ENCODE results near the gene SNX7. TPM values are rescaled to one million over a fixed set of nuclear protein-coding genes. Genes with fewer than 3 reads are reported as not detected.

SNX7 gene, protein sequence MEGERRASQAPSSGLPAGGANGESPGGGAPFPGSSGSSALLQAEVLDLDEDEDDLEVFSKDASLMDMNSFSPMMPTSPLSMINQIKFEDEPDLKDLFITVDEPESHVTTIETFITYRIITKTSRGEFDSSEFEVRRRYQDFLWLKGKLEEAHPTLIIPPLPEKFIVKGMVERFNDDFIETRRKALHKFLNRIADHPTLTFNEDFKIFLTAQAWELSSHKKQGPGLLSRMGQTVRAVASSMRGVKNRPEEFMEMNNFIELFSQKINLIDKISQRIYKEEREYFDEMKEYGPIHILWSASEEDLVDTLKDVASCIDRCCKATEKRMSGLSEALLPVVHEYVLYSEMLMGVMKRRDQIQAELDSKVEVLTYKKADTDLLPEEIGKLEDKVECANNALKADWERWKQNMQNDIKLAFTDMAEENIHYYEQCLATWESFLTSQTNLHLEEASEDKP
- total RNA-seq, result 50.8 and 72.2 TPM in 2 replicates

GRCh38 chr1:98661544-98662355 is at the start of gene SNX7:
TSS of gene SNX7 (plus strand) at chr1:98661721. CDS start at chr1:98661732, 11 bp downstream.
- DNase-seq (ENCODE audit: low read depth), result peak; percentile 52

DNA sequence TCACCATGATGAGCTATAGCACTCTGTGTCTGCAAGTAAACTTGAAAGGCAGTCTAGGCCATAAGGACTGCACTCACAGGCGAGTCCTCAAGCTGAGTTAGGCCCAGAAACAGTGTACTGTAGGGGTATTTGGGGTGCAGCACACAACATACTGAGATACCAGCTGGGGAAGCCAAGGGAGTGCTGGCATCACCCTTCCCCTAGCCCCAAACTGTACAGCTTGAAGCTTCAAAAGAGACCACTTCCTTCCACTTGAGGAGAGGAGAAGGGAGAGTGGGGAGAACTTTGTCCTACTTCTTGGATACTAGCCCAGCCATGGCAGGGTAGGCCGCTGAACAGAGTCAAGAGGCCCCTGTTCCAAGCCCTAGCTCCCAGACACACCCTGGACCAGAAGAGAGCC is 24.2 kb upstream of the SNX7 start:
- no peak for DNase-seq (ENCODE audit: low read depth)

DNA sequence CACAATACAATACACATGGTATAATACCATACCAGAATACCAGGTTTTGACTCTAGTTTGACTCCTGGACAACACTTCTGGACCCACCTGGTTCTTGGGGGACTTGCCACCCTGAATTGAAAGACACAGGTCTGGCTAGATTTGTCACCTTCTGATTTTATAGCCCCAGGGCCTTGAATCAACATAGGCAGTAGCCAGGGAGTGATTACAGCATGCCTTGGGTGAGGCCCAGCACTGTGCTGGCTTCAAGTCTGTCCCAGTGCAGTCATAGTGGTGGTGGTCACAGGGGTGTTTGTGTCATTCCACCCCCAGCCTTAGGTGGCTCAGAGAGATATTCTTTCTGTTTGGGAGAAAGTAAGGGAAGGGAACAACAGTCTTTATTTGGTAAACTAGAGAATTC is 23.3 kb upstream of the SNX7 start:
- DNase-seq (ENCODE audit: low read depth), result no peak

- DNase-seq (ENCODE audit: low read depth), result no peak
Observed at GRCh38 chr1:98644510-98644909, 17.0 kb upstream of the SNX7 start.

DNA sequence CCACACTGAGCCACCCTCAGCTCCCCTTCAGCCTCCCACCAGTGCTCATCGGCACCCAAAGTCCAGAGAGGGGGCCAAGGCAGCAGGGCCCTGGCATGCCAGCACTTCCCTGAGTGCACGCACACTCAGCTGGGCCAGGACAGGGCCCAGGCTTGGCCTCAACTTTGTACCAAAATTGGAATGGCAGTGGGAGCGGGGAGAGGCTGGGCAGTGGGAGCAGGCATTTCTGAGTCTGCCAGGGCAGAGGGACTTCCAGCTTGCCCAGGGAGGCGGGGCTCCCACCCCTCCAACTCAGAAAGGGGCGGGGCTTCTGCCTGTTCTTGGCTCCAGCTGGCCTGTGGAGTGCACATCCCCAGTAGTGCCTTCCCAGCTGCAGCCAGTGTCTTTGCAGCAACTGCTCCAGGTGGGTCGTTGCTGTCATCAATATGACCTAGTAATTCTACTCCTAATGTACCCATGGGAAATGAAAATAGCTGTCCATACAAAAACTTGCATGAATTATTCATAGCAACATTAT is 10.3 kb upstream of the SNX7 start:
- DNase-seq (ENCODE audit: low read depth), result no peak

GRCh38 chr1:98653123-98653522 is 8.4 kb upstream of the SNX7 start:
- no peak for DNase-seq (ENCODE audit: low read depth)

GRCh38 chr1:98659879-98660278 is 1.6 kb upstream of the SNX7 start:
- DNase-seq (ENCODE audit: low read depth), result no peak

- DNase-seq (ENCODE audit: low read depth), result peak; percentile 11
Observed at GRCh38 chr1:98660940-98661543, 479 bp upstream of the SNX7 start.

DNA sequence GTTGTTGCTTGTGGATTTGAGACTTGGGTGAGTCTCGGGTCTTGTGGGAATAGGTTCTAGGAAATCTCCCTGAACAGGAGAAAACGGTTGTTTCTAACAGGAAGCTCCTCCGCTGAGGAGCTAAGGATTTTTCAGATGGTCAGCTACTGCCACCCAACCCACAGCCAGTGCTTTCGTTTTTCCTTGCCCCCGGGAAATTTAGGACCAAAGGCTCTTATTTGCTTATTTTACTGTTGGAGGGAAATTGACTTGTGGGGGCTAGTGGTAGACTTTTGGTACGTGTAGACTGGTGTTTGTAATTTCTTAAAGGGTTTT is 792 bp downstream of the SNX7 start:
- peak; percentile 58 for DNase-seq (ENCODE audit: low read depth)

GRCh38 chr1:98668733-98669132 is 7.2 kb downstream of the SNX7 start:
- DNase-seq (ENCODE audit: low read depth), result no peak

DNA sequence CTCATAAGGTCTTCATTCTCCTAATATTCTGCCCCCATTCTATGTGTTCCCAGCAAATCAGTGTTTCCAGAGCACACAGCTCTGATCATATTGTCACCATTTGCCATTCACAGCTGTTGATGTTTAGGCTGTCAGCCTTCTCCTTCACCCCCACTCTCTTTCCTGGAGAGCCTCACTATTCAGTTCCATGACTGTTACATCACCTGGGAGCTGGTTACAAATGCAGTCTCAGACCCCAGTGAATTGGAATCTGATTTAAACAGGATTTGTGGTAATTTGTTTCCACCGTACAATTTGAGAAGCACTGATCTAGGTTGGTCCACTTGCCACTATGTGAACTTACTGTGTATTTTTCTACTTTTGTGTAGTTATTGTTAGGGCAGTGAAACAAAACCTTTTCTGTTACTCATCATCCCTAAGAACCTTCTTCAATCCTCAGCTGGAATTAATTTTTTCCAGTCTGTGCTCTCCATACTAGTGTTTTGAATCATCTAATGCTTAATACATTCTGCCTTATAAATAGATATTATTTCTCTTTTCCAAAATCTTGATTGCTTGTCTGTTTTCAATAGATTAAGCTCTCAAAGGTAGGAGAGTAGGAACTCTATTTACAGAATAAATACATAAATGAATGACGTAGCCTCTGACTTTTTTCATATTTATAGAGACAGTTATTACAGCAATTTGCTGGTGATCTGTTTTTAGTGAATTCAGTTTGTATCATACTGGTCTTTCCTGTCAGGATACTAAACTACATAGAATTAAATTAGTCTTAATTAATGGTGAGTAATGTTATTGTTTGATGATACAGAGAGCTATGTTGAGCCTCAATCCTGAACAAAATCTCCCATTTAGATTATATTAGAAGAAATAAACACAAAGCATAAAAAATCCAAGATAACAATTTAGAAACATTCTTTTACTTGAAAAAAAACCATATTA is 8.1 kb downstream of the SNX7 start:
- DNase-seq (ENCODE audit: low read depth), result no peak

DNA sequence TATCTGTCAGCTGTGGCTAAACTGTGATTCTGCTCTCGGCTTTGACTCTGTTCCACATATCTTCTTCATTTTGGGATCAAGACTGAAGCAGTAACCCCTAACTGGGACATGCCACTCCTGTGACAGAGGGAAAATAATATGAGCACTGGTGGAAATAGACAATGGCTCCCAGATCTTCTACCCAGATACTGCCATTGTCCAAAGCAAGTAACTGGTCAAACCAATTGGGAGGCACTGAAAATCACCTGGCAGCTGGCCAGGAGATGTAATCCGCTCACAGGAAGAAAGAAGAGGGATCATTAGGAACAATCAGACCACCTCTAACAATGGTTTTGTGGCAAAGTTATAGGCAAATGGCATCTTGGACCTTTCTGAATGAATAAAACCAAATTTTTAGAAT is 10.7 kb downstream of the SNX7 start:
- DNase-seq (ENCODE audit: low read depth), result no peak

DNA sequence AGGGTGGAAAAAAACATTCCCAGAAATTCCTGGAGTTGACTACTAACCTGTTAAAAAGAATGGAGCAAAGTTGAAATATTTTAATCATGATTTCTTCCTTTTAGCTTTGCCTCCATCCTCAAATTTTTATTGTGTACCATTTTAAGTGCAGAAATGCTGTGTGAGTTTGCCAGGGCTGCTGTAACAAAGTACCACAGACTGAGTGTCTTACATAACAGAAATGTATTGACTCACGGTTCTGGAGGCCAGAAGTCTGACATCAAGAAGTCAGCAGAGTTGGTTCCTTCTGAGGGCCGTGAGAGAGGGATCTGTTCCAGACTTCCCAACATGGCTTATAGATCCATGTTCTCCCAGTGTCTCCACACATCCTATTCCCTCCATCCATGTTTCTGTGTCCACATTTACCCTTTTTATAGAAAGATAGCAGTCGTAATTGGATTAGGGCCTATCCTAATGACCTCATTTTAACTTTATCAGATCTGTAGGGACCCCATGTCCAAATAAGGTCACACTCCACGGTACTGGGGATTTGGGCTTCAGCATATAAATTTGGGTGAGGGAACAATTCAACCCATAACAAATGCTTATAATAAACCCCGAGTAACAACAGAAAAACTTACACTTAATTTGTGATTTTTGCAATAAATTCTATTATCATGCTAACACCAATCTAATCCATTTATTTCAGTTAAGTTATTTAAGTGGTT is 12.7 kb downstream of the SNX7 start:
- DNase-seq (ENCODE audit: low read depth), result no peak

- DNase-seq (ENCODE audit: low read depth), result no peak
Observed at GRCh38 chr1:98675282-98675681, 13.8 kb downstream of the SNX7 start.

- DNase-seq (ENCODE audit: low read depth), result no peak
Observed at GRCh38 chr1:98677288-98677687, 15.8 kb downstream of the SNX7 start.

DNA sequence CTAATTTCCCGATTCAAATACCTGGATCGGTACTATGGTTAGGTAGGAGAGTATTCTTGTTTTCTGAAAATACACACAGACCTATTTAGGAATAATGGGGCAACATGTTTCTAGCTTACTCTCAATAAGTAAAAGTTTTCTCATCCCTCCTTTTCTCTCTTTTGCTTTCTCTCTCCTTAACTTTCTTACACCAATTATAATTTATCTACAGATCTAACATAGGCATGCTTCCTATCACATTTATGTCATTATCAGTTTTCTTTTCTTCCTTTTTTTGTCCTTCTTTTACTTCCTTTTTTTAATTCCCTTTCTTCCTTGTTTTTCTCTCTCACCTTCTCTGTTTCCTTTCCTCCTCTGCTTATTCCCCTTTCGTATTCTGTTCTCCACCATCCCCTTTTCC is 20.3 kb downstream of the SNX7 start:
- no peak for DNase-seq (ENCODE audit: low read depth)

DNA sequence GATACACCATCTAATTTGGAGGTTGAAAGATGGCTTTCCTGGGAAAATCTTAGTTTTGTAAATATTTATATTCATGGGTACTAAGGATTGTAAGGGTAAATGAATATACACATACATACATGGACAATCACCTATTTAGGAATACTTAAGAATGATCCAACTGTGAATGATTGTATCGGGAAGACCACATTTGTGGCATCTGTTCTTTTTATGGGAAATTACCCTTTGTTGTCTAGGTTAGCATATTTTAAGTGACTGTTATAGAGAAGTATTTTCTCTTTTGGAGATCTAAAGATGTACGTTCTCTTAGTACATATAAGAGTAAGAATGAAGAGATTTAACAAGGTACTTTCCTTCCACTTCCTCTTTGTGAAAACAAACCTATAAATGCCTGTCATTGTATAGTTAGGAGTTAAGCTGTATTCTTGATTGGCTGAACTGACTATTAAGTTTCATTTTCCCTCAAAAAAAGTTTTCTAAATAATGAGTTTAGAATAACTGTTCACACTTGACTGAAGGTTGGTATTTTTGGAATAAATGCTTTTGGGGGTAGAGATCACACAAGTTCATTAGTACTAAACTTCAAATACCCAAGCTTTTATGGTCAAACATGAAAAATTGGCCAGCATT is 26.7 kb downstream of the SNX7 start:
- DNase-seq (ENCODE audit: low read depth), result no peak

- DNase-seq (ENCODE audit: low read depth), result no peak
Observed at GRCh38 chr1:98690576-98690975, 29.1 kb downstream of the SNX7 start.

GRCh38 chr1:98692482-98692881 is 31.0 kb downstream of the SNX7 start:
- DNase-seq (ENCODE audit: low read depth), result no peak

GRCh38 chr1:98693385-98693784 is 31.9 kb downstream of the SNX7 start:
- DNase-seq (ENCODE audit: low read depth), result no peak
